ENCODE results near the gene PARP8.

GRCh38 chr5:50727845-50728244 lies 61.4 kb downstream of the PARP8 start:
- TF ChIP-seq CTCF (IDR thresholded peaks at IDR 0.05) (no peak), POLR2A (IDR thresholded peaks at IDR 0.05) (no peak)
